Renal cortex interstitium (tissue), 11 donors: ENCODE results near the gene MAPKAPK3. TPM values are rescaled to one million over a fixed set of nuclear protein-coding genes. Genes with fewer than 3 reads are reported as not detected.

ENCODE experiments used
- DNase-seq, 11 donors: peaks; one replicate each; pipeline ENCODE4 v3.0.0-alpha.2; 2013; ENCODE audit warnings: low read depth in 9 of 11, low spot score in 4 of 11; ENCODE audit errors: extremely low read depth in 1 of 11
- polyA plus RNA-seq, 3 donors: library from polyadenylated mRNA; unstranded; fragments of 120-200 nt; gene quantifications; one replicate each; pipeline ENCODE4 v1.2.1, GENCODE V29; 2013; ENCODE audit not compliant: insufficient read length in 3 of 3

MAPKAPK3 gene
- polyA plus RNA-seq, 3 donors = 38.4 to 54.7 (median 54.5) TPM

DNA sequence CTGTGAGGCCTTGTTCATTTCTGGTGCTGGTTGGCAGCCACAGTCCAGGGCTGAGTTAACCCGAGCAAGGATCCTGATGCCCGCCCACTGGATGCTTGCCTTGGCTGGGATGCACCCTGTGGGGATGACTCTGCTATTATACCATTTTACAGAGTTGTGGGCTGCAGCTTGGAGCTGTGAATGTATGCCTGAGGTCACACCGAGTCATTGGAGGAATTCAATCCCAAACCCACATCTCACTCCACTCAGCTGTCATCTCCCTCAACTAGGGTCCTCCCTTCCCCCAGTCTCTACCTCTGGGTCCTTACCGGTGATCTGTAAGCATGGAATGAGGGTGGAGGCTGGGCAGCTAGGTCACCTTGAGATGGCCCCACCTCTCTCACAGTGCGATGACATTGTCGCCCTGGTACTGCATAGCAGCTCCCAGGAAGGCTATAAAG, 22.1 kb downstream of the MAPKAPK3 start:
- DNase-seq = no peak

DNA sequence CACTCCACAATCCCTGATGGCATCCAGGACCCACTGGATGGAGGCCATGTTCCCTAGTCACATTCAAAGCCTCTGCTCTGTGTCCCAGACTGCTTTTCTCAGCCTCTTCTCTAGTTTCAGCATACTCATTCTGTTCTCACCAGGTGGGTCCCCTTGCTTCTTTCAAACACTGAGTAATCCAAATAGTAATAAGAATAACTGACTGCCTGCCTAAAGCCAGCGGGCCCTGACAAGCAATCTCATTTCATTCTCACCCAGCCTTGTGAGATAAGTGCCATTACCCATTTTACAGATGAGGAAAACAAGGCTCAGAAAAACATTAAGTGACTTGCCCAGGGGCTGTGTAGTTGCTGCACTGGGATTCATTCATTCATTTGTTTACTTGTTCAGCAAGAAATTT, 25.4 kb downstream of the MAPKAPK3 start:
- DNase-seq = no peak

DNA sequence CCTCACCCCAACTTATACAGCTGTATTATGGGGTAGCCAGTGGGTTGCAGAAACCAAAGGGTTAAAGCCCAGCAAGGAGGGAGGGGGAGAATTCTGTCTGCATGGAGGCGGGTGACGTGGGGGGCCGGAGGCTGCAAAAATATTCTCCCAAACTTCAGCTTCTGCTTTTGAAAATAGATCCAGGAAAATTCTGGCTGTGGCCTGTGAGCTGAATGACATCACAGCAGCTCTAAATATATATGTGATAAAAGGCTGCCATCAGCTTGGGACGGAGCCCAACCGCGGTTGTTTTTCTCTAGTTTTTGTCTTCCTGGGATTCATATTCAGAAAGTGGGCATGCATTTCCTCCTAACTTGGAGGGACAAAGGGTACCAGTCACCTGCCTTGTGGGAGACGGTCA, 27.6 kb downstream of the MAPKAPK3 start:
- no peak for DNase-seq

DNA sequence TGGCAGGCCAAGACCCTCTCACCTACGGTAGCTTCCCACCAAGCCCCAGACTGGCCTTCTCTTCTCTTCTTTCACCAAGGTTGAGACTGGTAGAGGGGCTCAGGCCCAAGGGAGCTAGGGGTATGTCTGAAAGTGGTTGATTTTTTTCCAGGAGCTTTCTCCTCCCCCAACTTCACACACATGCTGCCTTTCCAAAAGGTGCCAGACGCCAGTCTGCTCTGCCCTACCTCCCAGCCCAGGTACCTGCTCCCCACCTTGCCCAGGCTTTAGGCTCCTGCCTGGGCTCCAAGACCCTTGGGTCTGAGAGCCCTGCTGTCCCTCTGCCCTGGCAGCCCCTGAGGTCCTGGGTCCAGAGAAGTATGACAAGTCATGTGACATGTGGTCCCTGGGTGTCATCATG, 28.4 kb downstream of the MAPKAPK3 start:
- no peak for DNase-seq

DNA sequence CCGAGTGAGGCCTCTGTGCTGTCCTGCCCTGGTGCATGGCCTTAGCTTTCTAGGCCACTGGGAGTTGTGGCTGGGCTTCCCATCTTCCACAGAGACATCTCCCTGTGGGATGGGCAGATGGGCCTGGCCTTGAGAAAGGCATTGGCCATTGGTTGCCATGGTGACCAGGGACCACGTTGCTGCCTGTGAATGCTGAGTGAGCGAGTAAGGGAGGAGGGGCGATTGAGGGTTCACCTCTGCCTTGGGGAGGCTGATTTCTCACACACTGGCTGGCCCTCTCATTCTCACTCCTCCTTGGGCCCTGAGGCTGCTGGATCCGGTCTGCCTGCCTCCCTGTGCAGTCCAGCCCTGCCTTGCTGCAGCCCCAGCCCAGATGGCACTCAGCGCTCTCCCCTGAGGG, 31.4 kb downstream of the MAPKAPK3 start:
- DNase-seq = peak in 1 of 11 donors; percentile 27

DNA sequence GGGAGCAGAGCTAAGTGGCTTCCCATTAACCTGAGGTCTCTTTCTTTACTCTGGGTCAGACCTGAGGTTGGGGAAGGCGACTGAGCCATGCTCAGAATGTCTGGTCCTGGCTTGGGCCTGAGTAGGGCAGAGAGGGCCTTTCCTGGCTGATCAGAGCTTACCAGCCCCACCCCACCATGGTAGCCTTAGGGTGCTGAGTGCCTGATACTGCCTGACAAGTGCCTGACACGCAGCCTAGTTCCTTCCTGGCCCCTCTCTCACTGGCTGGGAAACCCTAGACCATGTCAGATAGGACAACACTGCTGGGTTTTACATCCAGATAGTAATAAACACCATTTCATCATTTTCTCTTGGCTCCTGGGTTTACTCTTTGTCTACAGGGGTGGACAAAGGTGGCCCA, 32.0 kb downstream of the MAPKAPK3 start:
- DNase-seq = no peak

DNA sequence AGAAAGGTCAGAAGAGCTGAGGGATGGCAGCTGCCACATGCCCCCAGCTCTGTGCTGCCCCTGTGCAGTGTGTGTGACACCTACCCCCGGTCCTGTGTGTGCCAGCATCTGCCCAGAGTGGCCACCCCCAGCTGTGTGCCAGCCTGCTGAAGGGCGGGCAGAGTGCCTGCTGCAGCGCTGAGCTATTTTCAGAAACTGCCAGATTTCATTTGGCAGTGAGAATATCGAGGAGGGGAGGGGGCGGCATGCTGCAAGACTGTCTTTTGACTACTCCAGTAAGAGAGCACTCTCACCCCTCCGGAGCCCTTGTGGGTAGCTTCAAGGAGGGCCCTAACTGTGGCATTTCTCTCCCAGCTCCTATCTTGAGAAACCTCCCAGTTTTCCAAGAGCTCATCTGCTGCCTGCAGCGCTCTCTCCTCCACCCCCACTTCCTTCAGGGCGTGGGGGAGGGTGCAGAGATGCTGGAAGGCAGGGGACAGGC, 32.5 kb downstream of the MAPKAPK3 start:
- no peak for DNase-seq

DNA sequence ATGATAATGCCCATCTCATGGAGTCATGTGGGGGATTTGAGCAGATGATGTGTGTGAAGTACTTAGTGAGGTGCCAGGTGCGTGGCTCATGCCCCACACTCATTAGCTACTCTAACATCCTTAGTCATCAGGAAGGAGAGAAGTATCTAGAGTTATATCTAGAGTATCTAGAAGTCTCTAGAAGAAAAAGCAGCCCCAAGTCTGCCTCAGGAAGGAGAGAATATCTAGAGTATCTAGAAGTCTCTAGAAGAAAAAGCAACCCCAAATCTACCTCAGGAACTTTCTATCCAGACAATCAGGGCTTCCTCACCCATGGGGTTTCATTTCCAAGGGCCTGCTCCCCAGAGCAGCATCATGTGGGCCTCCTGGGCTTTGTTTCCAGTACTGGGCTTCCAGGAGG, 33.1 kb downstream of the MAPKAPK3 start:
- DNase-seq = no peak

DNA sequence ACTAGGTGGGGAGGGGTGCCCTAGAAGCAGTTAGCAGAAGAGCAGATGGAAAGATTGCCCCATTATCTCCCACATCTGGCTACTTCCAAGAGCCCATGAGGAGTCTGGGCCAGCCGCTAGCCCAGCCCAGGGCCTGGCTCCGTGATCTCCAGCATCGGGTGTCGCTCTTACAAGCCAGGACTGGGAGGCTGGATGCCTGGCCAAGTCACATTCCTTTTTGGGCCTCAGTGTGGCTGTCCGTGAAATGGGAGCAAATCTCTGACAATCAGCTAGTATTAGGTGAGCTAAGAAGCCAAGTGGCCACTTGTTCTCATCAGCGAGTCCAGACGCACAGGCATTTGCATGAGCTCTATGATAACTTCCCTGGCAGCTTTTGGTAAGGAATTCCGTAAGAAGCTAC, 34.5 kb downstream of the MAPKAPK3 start:
- no peak for DNase-seq

DNA sequence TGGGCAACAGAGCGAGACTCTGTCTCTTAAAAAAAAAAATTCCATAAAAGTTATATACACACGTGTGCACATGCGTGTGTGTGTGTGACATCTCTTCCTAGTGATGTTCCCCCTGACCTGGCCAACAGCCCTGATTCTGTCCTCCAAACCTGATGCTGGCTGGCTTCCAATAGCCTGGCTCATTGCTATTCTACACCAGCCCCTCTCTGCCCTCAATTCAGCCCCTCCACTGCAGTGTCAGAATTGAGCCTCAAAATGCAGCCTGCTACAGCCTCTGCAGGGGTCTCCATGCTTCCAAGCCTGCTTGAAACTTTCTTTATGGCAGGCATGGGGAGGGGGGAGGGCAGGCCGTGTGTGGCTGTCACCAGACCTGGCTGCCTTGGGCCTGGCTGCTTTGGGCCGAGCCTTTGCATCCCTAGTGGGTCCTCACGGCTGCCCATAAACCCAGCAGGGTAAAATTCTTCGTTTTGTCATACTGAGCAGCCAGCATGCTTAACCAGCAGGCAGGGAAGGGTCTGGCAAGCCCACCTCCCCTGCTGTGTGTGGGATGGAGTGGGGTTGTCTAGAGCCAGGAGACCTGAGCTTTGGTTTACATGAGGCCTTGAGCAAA, 35.1 kb downstream of the MAPKAPK3 start:
- DNase-seq = no peak

DNA sequence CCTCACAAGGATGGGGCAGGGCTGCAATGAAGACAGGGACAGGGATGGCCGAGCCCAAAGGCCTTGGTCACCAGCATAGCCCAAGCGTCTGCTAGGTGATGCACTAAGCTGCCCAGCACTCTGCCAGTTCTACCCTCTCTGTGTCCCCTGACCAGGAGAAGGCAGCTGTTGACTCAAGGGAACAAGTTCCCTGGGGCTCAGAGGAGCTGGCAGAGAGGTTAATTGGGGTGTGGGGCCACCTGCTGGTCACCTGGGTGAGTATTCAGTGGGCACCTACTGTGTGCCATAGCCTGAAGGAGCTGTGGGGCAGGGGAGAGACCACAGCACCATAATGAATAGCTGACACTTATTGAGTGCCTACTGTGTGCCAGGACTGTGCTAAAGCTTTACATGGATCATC, 35.8 kb downstream of the MAPKAPK3 start:
- no peak for DNase-seq

DNA sequence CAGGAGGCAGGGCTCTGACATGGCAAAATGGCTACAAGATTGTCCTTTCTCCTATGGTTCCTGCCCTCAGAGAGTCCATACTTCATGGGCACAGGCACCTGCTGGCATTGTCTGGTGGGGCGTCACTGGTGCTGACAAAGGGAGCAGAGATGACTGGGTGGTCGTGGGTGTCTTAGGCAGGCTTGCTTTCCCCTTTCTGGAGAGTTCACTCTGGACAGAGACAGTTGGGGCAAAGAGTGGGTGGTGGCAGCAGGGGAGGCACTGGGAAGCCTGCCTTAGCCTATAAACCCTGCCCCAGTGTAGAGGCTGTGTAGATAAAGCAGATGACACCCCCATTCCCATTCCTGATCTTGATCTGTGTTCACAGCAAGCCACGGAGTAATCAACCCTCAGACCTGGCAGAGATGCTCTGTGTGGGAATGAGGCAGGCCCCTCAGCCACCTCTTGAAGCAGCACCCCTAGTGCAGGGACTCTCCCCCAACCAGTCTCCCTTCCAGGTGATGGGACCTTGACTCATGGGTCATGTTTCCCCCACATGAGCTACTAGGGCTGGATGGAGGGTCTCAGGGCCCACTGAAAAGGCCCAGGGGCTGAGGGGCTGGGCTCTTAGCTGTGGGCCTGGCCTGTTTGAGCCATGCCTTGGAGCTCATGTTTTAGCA, 37.1 kb downstream of the MAPKAPK3 start:
- no peak for DNase-seq

DNA sequence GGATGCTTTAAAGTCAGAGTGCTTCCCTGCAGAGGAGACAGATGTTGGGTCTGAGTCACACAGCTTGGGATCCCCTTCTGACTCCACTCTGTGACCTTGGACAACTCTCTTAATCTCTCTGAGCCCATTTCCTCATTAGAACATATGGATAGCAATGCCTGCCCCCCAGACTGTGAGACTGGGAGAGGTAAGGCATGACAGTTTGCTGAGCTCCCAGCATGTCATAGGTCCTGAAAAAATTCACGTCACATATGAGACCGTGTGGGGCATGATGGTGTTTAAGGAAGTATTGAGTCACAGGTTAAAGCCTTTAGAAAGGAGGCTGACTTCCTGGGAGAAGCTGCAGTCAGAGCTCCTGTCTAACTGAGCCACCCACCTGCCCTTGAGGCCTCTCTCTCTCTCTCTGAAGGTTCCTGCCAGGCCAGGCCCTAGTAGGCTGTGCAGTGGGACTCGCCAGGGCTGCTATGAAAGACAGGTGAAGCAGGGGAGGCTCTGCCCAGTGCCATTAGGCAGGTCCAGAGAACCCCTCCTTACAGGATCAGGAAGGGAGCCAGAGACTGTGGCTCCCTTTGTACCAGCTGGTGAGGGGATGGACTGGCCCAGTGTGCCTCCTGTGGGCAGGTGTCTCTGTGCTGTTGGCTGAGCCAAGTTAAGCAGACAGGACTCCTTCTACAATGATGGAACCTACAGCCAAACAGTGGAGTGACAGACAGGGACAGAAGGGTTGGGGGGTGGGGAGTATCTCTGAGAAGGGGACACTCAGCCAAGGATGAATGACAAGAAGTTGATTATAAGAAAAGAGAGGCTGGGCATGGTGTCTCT, 38.3 kb downstream of the MAPKAPK3 start:
- DNase-seq = no peak

DNA sequence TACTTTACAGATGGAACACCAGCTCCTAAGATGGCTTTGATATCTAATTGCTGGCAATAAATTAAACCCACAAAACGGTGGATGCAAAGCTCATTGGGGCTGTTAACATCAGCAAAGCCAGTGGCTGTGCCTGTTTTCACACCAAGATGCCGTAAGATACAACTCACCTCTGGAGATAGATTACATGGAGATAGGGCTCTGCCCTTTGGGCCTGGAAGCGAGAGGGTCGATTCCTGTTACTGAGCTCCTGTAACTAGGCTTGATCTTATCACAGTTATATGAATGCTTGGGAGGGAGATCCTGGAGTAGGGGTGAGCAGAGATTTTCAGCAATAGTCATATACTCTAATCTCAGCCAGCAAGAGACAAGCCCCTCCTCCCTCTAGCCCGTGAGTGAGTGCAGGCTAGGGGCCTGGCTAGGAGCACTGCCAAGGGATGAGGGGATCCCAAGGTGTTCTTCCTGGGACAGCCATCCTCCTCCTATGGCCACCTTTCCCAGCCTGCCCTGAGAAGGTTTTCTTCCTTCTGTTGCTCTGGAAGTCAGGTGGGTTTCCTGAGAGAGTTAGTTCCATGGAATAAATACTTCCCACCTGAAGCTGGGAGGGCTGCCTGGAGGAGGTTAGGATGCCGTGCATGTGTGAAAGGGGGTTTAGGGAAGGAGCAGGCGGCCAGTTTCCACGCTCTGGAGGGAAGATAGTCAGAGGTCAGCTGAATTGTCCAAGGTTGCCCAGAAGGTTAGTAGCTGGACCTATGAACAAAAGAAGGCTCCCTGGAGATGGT, 39.7 kb downstream of the MAPKAPK3 start:
- no peak for DNase-seq

DNA sequence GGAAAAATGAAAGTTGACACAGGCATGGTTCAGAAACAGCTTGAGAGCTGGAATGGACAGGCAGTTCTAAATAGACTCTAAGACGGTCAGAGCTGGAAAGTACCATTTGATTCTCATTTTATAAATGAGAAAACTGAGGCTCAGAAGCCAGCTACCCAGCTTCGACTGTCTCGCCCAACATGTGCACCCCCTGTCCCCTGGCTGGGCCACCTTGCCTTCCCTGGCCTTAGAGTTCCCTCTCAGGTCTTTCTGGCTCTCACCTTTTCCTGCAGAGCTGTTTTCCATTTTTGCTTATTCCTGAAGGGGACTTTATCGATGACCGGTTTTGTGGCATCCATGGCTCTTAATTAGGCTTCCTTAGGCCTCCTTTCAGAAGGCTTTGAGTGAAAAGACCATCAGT, 40.5 kb downstream of the MAPKAPK3 start:
- no peak for DNase-seq

DNA sequence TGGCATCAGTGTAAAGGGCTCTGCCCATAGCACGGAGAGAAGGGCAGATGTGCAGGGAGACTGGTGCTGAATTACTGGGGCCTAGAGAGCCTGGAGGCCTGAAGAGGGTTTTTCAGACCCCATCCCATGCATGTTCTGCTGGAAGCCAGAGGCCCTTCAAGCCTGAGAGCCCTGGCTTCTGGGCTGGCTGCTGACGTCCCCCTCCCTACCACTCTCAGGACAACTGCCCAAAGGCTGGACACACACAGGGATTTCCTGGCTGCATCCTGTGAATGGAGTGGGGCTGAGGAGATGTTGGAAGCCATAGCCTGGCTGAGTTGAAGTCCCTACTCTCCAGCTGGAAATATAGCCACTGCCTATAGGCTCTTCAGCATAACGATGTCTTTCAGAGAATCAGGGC, 40.9 kb downstream of the MAPKAPK3 start:
- no peak for DNase-seq

DNA sequence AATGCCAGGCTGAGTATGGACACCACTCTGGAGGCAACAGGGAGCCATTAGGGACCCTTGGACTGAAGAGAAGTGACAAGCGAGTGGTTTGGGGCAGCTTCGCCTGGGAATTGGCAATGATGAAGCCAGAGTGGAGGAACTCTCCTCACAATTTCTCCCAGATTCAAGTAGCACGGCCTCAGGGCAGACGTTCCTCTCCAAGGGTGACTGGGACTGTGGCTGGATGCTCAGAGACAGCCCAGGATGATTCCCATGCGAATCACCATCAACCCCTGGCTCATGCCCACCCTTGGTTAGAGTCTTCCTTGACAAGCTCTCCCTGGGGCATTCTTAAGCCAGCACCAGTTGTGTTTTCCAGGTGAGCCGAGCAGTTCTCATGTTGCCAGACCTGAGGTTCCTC, 41.5 kb downstream of the MAPKAPK3 start:
- no peak for DNase-seq

DNA sequence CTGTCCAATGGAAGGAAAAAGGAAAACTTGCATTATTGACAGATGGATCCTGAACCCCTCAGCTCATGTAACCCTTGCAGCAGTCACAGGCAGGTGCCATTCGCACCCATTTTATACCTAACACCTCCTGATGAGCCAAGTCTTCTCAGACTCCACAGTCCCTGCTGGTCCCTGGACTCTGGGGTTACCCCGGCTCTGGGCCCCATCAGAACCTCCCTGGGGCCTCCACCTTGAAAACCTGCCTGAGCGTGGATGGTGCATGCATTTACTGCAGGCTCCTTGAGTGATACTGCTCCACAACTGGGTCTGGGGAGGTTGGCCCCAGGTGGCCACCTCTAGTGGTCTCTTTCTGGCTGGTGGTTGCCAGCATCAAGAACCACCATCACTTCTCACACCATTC, 41.9 kb downstream of the MAPKAPK3 start:
- no peak for DNase-seq

DNA sequence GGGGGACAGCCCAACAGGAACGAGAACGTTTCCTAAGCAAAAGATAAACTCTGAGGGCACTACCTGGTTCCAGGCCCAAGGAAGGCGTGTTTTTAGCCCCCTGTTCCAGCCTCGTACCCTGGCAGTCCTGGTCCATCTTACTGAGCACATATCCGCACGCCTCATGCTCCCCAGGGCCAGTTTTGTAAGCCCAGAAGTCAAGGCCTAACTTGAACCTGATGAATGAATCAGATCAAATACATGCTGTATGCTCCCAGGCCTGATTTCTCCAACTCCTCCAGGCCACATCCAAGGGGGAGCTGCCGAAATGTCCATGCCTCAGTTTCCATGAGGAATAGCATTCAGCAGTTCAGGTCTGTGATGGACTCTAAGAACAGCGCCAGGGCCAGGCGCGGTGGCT, 43.4 kb downstream of the MAPKAPK3 start:
- no peak for DNase-seq
